Ureter (tissue), 1 donor: ENCODE results near the gene CAMTA1. TPM values are rescaled to one million over a fixed set of nuclear protein-coding genes. Genes with fewer than 3 reads are reported as not detected.

ENCODE experiments used
- DNase-seq: peaks from one replicate; pipeline ENCODE4 v3.0.0-alpha.2; 2020; ENCODE audit warnings: low spot score
- total RNA-seq: library from RNA; stranded (reverse); gene quantifications from one replicate; pipeline ENCODE4 v1.2.4, GENCODE V29; 2023
- donor health status: DM: yes; HTN: yes; CAD: no.

CAMTA1 gene
- total RNA-seq, 1 donor from 2014 or later = 88.1 TPM

DNA sequence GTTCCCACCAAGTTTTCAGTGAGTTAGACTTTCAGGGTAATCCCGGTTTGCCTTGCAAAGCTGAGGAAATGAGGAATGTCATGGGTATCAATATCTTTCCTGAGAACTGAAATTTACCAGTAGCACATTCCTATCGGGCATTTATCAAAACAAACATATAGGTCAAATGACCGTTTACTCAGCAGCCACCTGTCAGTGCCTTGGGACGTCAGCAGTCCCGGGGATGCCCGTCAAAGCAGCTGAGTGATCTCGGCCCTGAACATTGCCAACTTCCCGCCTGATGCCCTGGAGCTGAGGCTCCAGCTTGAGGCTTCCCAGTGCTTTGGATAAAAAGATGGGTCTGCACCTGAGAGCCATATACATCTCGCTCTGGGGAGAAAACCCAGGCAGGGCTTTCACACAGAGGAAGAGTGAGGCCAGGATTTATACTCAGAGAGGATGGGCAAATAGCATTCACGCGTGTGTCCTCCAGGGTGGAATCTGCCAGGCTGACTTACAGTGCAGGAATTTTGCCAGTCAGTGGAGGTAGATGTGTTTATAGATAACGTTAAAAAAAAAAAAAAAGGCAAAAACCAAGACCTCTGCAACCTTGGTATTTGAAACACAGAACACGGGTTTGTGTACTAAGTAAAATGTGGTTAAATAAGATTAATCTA is 550.1 kb downstream of the CAMTA1 start:
- no peak for DNase-seq

DNA sequence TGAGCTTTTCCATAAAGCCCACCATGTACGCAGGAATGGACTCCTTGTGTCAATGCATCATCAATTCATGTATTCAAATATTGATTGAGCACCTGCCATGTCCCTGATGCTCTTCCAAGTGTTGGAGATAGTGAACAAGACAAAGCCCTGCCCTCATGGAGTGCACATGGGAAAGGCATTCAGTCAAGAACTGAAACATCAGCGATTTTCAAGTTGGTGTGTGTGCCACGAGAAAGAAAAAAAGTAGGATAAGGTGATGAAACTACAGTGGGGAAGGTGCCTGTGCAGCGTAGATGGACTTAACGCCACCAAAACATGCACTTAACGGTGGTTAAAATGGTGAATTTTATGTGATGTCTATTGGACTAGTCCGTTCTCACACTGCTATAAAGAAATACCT is 553.2 kb downstream of the CAMTA1 start:
- no peak for DNase-seq

DNA sequence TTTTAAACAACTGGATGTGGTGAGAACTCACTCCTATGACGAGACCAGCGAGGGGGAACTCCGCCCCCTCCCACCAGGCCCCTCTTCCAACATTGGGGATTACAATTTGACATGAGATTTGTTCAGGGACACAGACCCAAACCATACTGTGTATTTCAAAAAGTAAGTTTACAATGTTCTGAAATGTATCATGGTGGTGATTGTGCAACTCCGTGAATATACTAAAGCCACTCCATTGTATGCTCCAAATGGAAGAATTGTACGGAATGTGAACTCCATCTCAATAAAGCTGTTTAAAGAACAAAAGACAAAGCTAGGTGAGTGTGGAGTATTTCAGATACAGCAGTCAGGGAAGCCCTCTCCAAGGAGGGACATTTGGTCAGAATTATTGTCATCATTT is 553.8 kb downstream of the CAMTA1 start:
- no peak for DNase-seq

DNA sequence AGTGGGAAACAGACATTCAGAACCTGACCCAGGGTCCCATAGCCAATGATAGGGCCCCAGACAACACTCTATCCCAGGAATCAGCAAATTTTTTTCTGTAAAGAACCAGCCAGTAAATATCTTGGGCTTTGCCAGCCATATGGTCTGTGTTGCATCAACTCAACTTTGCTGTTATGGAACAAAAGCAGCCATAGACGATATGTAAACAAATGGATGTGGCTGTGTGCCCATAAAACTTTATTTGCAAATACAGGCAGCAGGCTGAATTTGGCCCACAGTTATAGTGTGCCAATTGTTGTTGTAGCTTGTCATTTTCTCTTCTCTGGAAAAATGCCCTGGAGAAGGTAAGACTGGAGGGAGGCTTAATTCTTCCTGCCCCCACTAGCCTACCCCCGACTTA is 554.7 kb downstream of the CAMTA1 start:
- DNase-seq = no peak

DNA sequence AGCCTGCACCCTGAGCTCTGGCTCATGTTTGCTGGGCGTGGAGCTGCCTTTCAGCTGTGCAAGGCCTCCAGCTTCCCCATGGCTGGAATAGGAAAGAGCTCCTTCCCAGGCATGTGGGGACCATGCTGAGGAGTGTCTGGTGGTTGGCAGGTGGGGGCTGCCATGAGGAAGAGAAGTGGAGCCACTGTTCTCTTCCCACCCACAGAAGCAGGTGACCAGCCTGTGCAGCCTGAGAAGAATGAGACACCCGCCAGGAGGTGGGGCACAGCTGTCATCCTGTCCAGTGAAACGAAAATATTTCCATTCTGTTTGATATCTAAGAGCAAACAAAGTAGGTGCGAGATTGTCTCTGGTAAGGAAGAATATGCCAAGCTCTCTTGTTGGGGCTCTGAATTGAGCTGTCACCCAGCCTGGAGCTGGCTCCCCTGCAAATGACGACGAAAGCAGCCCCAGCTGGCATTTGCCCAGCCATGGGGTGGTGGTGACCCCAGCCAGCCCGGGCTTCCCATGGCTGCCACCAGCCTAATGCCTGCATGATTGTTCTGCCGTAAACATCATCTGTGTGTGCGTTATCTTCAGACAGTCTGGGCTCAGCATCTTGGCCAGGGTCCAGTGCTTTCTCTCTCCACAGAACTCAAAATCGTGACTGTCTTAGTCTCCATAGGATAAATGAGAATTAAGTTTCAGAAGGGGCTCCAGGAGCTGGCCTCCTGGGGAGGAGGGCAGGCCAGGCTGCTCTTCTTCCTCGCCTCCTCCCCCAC is 556.1 kb downstream of the CAMTA1 start:
- no peak for DNase-seq

DNA sequence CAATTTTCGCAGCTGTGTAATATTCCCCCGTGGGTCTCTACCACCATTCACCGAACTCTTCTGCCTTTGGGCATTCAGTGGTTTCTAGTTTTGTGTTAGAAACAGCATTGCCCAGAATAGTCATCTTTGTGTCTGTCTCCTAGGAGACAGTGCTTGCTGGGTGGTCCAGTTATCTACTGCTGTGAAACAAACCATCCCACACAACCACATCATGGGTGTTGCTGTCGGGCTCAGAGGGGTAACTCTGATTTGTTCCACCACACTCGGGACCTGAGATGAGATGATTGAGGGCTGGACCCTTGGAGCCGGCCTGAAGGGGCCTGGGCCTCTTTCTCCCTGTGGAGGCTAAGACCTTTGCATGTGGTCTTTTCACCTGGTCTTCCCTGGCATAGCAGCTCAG is 558.6 kb downstream of the CAMTA1 start:
- DNase-seq = no peak

DNA sequence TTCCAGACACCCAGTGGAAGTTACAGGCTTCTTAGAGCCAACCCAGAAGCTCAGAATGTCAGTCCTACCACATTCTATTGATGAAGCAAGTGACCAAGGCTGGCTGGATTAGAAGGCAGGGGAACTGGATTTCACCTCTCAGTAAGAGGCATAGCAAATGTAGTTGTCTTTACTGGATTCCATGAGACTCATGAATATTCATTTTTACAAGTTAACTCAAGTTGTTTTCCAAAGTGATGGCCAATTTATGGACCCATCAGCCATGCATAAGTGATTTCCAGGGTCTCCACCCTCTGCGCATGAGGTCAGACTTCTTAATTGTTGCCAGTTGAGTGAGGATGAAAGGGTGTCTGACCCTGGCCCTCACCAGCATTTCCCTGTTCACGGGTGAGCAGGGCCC is 559.0 kb downstream of the CAMTA1 start:
- DNase-seq = no peak

DNA sequence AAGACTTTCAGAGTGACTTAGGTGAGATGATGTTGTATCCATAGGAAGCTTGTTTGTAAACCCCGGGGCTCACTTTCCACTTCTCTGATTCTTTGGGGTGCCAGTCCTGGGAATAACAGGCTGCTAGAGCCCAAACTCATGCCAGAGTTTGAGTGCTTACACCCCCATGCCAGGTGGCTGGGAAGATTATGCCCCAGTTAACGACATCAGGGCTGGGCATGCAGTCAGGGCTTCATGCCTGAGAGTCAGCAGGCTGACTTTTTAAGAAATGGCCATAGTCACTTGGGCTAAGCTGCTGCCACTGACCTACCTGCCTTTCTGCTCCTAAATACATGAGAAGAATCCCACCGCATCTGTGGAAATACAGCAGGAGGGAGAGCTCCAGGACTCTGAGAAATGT is 560.3 kb downstream of the CAMTA1 start:
- no peak for DNase-seq

DNA sequence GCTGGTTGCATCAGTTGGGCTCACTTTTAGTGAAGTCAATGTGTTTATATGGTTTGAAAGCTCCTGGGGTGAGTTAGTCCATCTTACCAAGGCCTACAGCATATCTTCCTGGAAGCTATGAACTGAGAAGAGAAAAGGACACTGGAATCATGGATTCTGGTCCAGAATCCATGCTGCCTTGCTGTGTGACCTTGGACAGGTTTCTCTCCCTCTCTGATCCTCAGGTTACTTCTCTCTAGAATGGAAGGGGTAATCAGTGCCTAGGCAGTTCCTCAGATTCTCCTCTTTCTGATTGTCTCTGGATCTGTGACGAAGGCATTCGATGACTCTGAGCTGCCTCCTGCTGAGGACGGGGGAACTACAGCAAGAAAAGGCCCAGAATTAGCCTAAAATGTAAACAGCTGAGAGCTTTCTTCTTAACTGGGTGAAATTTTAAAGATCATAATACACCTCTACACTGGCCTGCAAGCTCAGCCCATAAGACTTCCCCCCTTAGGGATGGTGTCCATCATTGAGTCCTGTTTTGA is 560.9 kb downstream of the CAMTA1 start:
- DNase-seq = no peak

DNA sequence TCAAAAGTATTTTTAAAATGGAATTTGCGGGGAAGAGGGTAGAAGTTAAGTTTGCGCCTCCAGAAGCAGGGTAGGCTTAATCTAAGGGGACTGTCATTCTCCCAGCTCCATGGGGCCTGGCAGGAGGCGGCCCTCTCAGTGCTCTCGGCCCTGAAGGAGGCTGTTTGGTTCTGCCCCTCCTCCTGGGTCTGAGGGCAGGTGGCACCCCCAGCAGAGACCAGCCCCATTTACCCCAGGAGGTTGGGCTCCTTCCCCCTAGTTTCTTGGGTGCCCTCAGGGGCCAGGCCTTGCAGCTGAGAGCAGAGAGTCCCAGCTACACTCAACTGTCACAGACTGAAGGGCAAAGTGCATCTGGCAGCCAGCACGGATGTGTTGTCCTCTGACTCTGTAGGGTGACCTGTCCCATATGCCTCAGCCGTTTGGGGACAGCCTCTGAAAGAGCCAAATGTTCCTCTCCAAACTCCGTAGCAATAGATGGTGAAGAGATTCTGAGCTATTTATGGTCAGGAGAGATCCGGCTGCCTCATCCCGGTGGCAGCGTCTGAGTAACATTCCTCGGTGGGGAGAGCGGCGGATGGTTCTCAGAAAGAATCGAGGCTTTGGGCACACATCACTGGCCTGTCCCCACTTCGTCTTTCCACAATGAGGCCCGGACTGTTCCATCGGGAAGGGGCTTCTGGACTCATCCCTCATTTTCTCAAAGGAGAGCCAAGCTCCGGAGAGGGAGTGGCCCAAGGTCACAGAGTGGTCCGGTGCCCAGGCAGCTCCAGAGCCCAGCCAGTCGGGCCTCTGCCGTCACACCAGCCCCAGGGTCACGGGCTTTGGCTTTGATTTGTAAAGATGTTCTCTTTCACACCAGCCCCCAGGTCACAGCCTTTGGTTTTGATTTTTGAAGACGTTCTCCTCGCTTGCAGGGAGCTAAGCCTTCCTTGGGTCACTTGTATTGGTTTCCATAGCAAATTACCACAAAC is 561.6 kb downstream of the CAMTA1 start:
- DNase-seq = no peak

DNA sequence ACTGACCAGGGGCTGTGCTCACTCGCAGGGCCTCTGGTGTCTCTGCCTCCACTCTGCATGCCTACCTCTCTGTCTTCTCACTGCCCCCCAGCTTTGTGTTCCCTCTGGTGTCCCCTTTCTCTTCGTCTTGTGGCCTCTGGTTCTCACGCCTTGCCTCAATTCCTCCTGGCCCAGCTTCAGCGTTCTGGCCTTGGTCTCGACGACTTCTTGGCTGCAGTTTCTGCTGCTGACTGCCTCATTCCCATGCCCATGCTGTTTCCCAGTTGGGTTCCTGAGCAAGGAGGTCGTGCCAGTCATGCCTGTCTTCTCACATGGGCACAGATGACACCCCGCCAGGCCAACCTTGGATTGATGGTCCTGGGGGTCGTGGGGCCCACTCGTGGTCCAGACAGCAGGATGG is 562.8 kb downstream of the CAMTA1 start:
- no peak for DNase-seq

DNA sequence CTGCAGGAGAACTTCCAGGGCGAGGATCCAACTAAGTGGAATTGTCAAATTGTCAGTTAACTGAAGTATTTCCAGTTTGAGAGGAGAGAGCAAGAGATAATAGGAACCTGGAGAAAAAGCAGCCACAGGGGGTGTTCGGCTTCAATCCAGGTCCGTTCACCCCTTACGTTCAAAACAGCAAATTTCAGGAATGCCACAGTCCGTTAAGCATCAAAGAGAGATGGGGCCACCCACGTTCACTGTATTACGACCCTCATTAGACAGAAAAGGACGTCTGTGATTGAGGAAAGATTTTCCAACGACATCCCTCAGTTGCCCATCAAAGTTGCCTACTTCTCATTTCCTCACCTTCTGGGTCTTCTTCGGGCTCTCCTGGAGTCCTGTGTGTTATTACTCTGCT is 563.3 kb downstream of the CAMTA1 start:
- DNase-seq = no peak

DNA sequence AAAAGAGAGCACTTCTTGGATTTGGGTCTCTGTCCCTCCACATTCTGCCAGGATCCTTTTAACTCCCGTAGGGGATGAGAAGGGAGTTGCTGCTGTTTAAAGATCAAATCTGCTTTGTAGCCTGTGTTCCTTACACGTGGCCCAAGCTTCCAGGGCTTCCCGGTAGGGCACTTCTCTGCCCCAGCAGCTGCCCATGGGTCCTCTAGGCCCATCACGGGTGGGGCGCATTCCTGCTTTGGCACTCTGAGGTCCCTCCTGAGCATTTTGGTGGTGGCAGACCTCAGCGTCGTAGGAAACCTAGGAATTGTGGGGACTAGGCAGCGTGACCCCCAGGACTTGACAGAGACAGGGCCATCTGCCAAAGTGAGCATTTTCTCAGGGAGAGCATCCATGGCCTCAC is 565.5 kb downstream of the CAMTA1 start:
- no peak for DNase-seq

DNA sequence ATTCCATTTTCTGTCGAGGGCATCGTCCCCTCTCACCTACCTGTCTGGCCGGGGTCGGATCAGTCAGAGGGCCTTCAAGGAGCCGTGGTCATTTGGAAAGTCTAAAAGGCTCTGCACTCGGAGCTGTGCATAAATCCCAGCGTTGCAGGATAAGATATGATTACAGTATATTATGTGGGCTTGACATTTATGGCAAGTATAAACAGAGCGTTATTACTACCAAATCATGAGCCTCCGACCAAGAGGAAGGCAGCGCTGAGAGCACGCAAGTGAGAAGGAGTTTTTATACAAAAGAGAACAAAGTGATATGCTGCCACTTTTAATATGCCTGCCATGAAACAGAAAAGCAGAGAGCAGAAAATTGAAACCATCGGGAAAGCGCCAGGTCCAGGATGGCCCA is 566.4 kb downstream of the CAMTA1 start:
- DNase-seq = no peak

DNA sequence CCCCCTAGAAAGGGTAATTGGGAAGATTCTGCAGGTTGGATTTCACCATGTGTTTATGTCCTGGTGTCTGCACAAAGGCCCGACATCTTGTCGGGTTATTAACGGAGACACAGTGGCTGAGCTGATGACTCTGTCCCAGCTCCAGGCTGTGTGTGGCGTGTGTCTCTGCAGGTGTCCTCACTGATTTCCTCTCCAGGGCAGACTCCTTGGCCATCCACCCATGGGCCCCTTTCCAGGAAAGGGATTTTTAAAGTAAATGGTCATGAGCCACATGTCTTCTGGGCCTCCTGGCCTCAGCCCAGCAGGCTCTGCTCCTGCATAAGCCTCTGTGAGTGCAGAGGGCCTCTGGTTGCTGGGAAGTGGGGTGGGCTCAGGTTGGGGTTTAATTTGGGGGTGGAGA is 567.1 kb downstream of the CAMTA1 start:
- no peak for DNase-seq

DNA sequence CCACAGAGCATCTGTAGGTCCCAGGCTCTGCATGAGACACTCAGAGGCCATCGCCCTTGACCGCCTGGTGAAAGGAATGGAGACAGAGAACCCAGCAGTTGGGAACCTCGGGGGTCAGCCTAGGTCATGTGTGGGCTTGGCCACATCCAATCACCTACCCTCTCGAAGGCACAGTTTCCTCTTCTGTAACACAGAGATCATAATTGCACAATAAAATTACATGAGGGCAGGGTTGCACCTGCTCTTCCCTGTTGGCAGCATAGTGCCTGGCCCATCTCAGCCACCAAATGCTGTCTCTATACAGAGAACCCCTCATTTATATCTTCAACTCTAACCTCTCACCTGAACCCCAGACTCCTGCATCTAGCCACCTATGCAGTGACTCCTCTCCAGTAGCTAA is 567.7 kb downstream of the CAMTA1 start:
- no peak for DNase-seq

DNA sequence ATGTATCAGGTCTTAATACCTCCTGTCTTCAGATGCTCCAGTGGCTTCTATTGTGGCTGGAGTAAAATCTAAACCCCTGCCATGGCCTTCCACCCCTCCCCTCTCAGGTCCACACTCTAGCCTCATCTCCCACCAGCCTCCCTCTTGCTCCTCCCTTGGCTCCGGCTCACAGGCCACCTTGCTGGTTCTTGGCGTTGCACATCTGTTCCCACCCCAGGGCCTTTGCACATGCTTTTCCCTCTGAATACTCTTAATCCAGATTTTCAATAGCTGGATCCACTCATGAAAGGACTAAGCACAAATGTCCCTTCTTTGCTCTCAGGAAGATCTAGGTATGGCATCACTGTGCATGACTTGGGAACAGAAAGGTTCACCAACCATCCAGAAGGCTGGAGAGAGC is 570.4 kb downstream of the CAMTA1 start:
- DNase-seq = no peak

DNA sequence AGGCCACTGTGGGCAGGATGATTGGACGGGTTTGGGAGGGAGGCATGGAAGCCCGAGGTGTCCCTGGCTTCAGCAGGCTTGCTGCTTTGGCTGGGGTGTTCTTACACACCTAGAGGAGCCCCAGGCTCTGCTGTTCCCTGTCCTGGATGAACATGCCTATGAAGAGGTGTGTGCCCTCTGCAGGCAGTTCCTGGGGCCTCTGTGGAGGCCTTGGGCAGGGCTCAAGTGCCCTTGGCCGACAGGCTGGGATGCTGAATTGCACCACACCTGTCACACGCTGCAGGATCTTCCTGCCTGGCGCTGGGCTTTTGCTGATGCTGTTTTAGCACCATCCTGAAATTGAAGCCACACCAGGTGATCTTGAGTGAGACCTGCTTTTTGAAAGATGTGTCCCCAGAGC is 570.8 kb downstream of the CAMTA1 start:
- DNase-seq = no peak

DNA sequence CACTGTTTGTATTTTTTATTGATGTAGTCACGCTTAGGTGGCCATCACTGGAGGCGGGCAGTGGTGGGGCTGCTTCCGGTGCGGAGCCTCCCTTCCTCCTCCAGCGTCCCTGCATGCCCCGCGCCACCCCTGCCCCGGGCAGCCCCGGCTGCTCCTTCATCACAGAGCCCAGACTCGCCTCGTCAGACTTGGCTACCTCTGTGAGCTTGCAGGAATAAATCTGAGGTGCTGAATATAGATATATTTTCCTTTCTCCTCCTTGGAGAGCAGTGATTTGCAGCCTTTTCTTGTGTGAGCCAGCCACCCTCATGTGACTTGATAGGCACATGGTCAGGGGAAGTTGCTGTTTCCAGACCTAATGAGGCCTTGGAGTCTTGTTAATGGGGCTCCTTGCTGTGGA is 573.2 kb downstream of the CAMTA1 start:
- DNase-seq = no peak

DNA sequence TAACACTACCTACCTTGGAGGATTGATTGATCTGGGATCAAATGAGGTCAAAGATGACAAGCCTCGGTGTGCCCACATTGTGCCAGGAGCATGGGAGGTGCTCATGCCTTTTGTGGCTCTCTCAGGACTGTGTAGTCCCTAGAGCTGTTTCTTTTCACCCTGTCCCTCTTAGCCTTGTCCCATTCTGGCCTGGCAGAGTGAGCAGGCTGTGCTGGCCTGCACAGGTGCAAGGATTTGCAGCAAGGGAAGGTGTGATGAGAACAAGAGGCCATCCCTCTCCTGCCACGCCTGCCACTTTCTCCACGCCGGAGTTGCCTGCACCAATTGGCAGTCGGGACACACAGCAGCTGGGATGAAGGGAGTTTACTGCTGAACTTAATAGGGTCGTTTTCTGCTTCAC is 575.3 kb downstream of the CAMTA1 start:
- DNase-seq = no peak

DNA sequence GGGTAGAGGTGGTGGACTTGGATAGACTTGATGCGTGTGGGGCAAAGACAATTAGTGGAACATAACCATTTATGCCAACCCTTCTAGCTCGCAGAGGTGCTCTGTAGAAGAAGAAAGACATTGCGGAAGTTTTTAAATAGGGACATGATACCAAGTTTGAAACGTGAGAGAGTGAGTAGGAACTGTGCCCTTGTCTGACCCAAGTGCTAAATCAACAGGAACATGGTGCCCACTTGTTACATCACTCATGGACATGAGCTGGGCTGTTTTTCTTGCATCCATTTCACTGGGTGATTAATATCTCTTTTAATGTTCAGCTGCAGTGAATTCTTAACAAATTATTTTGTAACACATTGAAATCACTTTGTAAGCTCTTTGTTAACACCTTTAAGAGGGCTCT is 577.7 kb downstream of the CAMTA1 start:
- no peak for DNase-seq

DNA sequence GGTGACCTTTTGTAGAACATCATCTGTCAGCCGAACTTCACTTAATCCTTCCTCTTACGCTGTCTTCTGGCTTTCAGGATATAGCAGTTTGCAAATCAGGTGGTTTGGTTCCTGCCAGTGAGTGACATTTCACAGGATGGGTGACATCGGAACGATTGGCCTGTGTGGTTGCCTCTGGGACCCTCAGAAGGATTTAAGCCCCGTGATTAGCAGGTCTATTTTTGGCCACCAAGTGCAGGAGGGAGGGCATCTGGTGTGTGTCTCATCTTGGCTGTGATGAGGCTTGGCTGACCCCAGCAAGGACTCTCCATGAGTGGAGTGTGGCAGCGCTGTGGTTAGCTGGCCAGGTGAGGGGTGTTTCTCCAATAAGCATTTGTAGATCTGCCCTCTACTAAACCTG is 578.2 kb downstream of the CAMTA1 start:
- DNase-seq = no peak
